ENCODE measurements around the gene NRXN3.

NRXN3 gene

DNA sequence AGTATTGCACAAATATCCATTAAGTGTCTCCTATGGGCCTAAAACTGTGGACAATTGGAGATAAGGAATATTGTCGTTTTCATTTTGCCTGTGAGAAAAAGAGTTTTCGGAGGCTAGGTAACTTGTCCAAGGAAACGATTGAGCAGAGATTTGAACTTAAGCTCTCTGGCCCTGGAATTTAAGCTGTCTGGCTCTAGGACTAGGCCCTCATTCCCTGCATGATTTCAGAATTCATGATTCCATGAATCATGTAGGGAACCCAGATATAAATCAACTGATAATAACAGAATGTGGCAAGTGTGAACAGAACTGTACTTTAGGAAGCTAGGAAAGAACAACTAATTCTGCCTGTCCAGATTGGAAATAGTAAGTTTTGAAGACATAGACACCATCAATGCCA lies 1100.2 kb downstream of the NRXN3 start:
- TF ChIP-seq, protein P1, sequence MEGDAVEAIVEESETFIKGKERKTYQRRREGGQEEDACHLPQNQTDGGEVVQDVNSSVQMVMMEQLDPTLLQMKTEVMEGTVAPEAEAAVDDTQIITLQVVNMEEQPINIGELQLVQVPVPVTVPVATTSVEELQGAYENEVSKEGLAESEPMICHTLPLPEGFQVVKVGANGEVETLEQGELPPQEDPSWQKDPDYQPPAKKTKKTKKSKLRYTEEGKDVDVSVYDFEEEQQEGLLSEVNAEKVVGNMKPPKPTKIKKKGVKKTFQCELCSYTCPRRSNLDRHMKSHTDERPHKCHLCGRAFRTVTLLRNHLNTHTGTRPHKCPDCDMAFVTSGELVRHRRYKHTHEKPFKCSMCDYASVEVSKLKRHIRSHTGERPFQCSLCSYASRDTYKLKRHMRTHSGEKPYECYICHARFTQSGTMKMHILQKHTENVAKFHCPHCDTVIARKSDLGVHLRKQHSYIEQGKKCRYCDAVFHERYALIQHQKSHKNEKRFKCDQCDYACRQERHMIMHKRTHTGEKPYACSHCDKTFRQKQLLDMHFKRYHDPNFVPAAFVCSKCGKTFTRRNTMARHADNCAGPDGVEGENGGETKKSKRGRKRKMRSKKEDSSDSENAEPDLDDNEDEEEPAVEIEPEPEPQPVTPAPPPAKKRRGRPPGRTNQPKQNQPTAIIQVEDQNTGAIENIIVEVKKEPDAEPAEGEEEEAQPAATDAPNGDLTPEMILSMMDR (IDR thresholded peaks at IDR 0.05; ENCODE audit: borderline replicate concordance, control extremely low read depth, extremely low read depth, insufficient read depth, missing control alignments): no peak
- in situ Hi-C loops (cut with MboI; ENCODE audit: low sequenced_read_pairs, unreplicated experiment): no loop called here
- no peak for DNase-seq (ENCODE audit: low spot score)

DNA sequence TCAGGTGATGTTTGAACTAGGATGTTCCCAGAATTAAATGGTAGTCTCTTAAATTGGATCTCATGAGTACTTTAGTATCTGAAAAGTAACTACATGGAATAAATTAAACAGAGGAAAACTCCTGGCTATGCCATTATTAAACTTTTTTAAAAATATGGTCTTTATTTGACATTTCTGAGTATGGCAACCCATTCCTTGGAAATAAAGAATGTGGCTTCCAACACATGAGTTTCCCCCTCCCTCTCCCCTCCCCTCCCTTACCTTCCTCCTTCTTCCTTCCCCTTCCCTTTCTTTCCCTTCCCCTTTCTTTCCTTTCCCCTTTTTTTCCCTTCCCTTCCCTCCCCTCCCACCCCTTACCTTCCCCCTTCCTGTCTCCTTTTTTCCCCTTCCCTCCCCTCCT lies 1100.9 kb downstream of the NRXN3 start:
- DNase-seq (ENCODE audit: low spot score): no peak
- TF ChIP-seq, protein P1 (IDR thresholded peaks at IDR 0.05; ENCODE audit: borderline replicate concordance, control extremely low read depth, extremely low read depth, insufficient read depth, missing control alignments): no peak
- in situ Hi-C loops (cut with MboI; ENCODE audit: low sequenced_read_pairs, unreplicated experiment): no loop called here

DNA sequence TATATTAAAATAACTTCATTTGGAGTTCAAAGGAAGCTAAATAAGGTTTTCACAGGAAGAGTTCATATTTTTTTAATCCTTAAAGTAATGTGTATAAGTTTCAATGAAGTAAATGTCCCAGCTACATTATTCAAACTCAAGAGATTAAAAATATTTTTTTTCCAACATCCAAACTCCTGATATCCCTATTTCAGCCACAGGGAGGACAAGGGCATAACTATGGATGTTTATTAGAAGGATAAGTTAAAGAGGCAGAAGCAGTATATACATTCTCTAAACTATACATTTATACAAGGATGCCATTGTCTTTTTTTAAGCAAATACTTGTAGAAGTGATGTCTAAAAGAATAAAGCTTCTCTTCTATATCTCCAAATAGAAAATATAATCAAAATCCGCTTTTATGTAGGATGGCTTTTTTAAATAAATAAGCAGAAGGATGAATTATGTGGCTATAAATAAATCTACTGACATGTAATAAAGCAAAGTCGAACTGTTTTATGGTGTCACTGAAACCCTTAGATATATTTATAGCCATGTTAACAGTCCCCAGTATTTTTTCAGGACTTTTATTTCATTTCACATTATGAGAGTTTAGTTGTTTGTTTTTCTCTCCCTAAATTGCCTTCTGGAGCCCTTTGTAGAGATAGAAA lies 1104.6 kb downstream of the NRXN3 start:
- TF ChIP-seq, protein P1 (IDR thresholded peaks at IDR 0.05; ENCODE audit: borderline replicate concordance, control extremely low read depth, extremely low read depth, insufficient read depth, missing control alignments): no peak
- in situ Hi-C loops (cut with MboI; ENCODE audit: low sequenced_read_pairs, unreplicated experiment): no loop called here
- no peak for DNase-seq (ENCODE audit: low spot score)

DNA sequence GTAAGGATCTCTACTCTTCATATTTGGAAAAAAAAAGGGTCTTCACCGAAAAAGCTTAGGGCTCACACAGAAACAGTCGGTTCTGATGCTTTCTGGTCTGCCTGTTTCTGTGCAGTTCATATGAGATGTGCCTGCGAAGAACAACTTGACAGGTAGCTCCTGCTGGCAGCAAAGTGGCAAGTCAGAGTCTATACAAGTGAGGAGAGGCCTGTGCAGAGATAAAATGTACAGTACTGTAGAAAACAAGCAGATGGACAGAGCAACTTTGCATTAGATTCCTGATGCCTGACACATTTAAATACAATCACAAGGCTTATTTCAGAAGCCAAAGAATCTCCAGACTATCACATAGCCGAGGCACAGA lies 1105.1 kb downstream of the NRXN3 start:
- DNase-seq (ENCODE audit: low spot score): no peak
- in situ Hi-C loops (cut with MboI; ENCODE audit: low sequenced_read_pairs, unreplicated experiment): no loop called here
- TF ChIP-seq, protein P1 (IDR thresholded peaks at IDR 0.05; ENCODE audit: borderline replicate concordance, control extremely low read depth, extremely low read depth, insufficient read depth, missing control alignments): no peak

DNA sequence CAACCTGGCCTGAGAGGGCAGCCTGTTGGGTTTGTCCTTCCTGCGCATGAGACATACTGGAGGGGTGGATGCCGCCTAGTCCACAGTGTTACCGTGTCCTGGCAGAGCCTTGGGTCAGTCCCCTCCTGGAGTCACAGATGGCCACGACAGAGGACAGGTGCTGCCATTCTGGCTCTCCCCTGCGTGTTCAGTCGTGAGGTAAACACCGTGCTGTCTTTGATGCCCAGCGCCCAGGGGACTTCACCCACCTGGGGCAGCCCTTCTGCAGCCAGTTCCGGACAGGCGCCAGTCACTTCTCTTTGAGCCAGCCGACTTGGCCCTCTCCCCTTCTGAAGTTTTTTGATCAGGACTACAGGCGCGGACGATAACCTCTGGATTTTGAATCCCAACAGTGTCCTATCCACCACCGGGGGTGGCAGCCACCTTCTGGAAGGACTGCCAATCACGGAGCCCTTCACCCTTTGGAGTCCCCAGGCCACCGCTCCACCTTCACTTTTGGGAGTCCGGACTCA lies 1108.2 kb downstream of the NRXN3 start:
- TF ChIP-seq, protein P1 (IDR thresholded peaks at IDR 0.05; ENCODE audit: borderline replicate concordance, control extremely low read depth, extremely low read depth, insufficient read depth, missing control alignments): no peak
- in situ Hi-C loops (cut with MboI; ENCODE audit: low sequenced_read_pairs, unreplicated experiment): no loop called here
- DNase-seq (ENCODE audit: low spot score): no peak

DNA sequence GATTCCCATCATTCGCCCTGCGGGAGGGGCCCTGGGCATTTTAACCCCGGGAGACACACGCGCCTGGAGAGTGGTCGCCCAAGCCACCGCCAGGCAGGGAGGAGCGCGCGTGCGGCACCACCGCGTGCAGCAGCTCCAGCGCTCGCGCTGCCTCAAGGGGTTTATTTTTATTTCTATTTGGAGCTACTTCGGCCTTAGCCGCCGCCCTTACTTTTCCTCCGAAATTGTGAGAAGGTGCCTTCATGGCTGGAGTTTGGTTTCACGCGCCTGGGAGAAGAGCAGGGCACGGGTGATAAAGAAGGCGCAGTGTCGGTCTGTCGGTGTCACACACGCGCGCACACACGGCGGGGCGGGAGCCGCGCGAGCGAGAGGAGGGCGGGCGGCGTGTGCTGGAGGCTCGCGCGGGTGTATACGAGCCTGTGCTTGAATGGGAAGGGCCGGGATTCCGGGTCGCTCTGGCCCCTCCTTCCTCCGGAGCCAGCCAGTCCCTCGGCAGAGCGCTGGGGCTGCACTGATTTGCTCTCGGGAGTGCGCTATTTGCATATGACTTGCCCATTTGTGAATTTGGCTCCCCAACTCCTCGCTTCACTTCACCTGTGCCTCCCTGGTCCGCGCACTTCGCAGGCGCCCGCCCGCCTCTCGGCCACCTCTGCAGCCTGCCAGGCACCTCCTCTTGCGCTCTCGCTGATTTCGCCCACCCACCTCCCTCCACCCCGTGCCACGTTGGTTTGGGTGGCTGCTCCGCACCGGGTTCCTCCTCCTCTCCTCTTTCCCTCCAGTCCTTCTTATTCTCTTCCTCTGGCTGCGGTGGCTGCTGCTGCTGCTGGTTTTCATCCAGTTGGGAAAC lies 1108.8 kb downstream of the NRXN3 start:
- TF ChIP-seq, protein P1 (IDR thresholded peaks at IDR 0.05; ENCODE audit: borderline replicate concordance, control extremely low read depth, extremely low read depth, insufficient read depth, missing control alignments): no peak
- peak; percentile 32 for DNase-seq (ENCODE audit: low spot score)
- in situ Hi-C loops (cut with MboI; ENCODE audit: low sequenced_read_pairs, unreplicated experiment): no loop called here
